SW480 (cell line): Measurements from ENCODE around the gene PSMA1.

Experiments used
- DNase-seq: peaks from one replicate; pipeline ENCODE4 v3.0.0-alpha.2; 2016; ENCODE audit warnings: low spot score

PSMA1 gene

DNA sequence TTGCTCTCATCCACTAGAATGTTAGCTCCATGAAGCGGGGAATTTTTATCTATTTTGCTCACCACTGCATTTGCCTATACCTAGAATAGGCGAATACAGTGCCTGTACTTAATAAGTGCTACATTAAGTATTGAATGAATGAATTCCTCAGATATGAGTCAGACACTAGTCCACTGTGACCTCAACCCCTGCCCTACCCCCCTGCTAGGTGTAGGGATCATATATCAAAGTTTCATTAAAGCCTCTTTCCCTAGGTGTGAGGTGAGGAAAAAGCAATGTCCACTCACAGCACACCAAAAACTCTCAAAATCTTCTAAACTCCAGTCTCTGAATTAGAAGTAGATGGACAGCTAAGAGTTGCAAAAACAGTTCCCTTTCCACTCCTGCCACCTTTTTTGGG lies 9.8 kb upstream of the PSMA1 start:
- DNase-seq, result peak; percentile 69

DNA sequence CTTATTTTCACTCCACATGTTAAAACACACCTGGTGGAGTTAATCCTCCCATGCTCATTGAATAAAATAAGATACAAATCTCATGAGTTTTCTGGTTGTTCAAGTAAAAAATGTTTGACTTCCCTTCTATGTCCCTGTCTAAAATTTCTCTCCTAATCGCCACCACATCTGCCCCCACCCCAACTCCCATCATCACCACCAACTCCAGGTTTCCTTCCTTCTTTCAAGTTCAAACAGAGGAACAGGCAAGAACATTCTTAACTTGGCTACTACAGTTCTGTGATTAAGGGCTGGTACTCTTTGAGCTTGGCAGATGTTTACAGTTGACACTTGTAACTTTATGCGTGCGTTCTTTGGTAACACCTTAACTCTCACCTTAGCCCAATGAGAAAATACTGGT lies 9.1 kb upstream of the PSMA1 start:
- DNase-seq, result no peak

DNA sequence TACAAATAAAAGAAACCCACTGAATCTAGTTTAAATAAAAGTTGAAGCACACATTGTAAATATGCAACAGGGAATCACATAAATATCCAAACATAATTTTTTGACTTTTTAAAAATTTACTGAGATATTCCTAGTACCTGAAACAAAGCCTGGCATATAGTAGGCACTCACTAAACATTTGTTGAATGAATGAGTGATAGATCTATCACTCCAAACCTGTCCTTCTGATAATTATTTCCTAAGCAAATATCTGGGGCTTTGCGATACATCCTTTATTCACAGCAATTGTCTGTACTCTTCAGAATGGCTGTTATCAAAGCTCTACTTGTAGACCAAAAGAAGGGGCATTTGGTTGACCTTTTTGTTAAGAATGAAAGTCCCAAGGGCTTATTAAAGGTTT lies 2.6 kb upstream of the PSMA1 start:
- no peak for DNase-seq

DNA sequence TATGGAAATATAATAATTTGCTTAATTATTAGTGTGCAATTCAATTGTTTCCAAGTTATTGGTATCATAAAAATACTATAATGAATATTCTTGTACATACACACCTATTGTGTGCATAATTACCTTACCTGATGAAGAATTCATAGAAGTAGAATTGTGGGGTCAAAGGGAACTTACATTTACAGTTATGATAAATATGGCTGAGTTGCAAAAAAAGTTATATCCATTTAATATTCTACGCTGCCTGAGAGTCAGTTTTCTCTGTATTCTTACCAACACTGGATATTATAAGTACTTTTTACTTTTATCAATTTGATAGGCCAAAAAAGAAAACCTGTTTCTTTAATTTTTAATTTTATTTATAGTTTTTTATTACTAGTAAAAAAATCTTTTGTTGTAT lies 2.1 kb upstream of the PSMA1 start:
- no peak for DNase-seq

DNA sequence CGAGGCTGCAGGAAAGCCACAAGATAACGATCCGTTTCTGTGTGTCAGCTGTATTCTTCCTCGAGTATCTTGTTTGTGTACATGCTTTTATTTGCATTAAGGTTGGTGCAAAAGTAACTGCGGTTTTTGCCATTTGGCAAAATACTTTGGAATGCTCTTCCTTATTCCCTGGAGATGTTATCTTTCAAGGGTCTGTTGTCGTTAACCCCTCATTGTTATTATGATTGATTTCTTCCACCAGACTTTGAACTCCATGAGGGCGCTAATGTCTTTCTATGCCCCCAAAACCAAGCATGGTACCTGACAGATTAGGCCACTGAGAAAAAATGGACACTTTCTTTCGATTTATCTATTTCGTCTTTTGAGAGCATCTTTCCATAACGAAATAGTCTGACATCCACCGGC lies 563 bp upstream of the PSMA1 start:
- DNase-seq, result no peak

DNA sequence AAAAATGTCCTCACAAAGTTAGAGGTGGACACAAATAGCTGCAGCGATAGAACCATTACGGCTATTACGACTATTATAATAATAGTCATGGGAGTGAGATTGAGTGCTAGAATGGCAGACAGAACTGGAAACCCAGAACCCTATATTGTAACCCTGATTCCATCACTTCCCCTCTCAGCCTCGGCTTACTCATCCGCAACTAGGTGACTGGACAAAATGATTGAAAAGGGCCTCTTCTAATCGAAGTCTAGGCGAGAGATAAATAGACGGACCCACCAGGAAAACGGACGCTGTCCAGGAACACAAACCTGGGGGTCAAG lies 629 bp downstream of the PSMA1 start:
- peak; percentile 13 for DNase-seq

DNA sequence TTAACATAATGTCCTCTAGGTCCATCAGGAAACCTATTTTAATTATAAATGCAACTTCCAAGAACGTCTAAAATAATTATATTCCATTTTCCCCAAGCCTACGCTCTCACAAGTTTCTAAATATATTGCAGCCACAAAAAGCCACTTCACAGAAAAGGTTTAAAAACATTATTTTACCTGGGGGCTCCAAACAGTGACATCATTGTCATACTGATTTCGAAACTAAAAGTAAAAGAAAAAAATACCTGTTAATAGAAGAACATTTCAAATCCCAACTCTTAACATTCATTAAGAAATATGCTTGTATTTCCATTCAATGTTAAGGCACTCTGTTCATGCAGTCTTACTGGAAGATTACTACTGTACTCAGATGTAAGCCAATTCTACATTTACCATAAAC lies 1.4 kb downstream of the PSMA1 start:
- no peak for DNase-seq

DNA sequence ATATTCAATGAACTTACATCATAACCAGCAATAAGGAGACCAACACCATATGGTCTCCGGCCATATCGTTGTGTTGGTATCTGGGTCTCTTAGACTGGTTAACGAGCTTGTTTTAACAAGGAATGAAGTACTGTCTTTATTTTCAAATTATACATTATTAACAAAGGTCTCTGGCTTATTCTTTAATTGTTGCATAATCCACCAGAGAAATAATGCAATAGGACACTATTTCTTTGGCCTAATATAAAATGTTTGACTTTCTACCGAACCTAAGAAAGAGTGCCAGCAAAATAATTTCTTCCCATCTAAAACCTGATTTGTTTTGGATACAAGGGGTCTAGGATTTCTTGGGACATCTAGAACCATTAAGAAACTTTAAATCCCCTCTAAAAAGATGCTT lies 6.4 kb downstream of the PSMA1 start:
- no peak for DNase-seq

DNA sequence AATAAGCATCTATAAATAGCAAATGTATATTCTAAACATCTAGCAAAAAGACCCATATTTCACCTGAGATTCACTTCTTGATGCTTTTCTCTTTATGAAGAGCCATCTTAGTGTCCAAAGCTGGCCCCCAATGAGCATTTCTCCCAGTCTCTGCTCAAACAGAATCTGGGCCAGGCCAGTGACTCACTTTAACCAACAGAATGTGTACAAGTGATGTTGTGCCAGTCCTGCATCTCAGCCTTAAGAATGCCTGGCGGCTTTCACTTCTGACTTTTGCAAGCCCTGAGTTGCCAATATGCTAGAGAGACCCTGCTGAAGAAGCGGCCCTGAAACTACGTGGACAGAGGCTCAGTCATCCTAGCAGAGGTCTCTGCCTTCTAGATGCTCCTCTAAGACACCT lies 13.7 kb downstream of the PSMA1 start:
- DNase-seq, result no peak

DNA sequence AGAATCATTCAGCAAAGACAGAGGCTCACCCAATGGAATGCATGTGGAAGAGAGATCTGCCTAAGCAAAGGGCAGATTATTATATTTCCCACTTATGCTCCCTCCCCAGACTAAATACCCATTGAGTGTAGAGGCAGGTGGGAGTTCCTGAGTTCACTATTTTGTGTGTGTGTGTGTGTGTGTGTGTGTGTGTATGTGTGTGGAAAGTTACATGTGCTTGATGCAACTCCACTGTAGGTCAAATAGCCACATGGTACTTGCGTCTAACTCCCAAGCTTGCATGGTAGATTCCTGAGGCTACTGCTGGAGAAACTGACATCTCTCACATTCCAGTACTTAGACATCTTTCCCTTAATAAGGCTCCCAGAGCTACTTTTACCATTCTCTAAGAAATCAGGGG lies 17.2 kb downstream of the PSMA1 start:
- DNase-seq, result no peak

DNA sequence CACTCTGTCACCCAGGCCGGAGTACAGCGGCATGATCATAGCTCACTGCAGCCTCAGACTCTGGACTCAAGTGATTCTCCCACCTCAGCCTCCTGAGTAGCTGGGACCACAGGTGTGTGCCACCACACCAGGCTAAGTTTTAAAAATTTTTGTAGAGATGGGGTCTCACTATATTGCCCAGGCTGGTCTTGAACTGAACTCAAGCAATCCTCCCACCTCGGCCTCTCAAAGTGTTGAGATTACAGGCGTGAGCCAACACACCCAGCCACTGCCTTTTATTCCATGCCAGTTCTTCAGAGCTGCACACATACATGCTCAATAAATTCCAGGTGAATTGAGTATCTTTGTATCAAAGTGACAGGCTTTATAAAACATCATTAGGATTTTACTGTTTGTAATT lies 18.1 kb downstream of the PSMA1 start:
- DNase-seq, result no peak

DNA sequence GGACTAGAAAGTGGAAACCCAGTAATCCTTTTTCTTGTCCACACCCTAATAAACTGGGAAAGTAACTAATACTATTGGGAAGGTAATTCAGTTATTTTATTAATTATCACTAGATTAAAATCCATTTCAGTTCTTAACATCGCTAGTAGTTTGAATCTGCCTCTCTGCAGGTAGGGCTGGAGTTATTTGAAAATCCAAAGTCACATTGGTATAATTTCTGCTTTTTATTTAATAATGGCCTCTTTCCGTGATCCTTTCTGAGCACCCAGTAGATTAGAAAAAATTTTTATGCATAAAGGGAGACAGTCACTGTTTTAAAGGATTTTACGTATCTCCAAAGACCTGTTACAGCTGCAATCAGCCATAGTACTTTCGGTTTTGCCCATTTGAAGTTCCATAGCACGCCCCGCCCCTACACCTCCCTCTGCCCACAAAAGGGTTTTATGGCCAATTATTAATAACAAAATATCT lies 20.0 kb downstream of the PSMA1 start:
- peak; percentile 69 for DNase-seq

DNA sequence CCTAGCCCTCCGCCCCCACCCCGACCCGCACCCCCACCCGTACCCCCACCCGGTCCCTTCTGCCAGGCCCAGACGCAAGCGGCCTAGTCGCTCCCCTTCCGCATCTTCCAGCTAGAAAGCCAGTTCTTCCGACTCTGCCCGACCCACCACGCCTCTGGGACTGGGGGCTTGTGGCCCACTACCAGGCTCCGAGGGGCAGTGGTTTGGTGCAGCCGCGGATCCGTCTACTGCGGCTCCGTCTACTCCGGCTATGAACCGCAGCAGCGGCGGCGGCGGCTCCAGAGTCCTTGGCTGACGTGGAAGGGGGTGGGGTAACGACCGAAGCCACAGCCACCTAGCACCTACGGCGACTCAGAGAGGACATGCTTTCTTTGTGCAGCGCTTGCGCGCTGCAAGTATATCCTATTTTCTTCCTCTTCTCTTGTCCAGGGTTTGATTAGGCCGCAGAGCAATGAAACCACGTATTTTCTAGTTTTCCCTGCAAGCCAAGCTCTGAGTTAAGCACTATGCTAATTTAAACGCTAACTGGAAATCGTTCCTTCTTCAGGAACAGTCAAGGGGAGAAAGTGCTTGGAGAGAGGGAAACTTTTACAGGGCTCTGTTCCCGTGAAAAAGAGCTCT lies 20.5 kb downstream of the PSMA1 start, which contains the start of gene COPB1:
COPB1 (minus strand) TSS at position 252 of the 621 bp plus-strand sequence. CDS start 883 bp downstream, outside the sequence.
- DNase-seq, result peak; percentile 93

DNA sequence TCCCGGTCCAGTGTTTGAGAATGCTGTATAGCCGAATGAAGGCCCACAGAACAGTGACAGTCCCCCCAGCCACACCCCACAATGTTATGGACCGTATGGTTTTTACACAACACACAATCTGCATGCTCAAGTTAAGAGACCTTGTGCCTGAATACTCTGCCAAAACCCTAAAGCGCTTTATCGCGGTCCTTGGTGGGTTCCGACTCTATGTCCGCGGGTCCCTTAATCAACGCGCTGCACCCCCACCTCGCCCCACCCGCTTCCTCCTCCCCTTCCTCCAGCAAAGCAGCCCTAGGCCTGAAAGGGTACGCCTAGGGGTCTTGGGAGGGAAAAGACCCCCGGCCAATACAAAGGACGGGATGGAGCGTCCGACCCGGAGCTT lies 21.0 kb downstream of the PSMA1 start:
- peak; percentile 29 for DNase-seq

DNA sequence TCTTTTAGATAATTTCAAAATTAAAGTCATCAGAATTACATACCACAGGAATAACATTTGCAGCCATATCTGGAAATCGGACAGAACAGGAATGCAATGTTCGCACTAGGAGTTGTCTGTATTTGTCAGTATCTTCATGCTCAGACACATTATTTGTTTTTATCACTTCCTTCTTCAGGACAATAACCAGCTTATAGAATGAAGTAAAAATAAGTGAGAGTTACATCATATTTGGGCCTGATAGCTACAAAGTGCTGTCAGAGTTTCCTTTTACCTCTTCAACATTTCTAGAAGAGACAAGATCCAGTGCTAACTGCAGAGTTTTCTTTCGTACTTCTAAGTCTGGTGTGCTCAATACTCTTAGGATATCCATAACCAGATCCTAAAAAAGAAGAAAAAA lies 39.5 kb downstream of the PSMA1 start:
- peak; percentile 31 for DNase-seq

DNA sequence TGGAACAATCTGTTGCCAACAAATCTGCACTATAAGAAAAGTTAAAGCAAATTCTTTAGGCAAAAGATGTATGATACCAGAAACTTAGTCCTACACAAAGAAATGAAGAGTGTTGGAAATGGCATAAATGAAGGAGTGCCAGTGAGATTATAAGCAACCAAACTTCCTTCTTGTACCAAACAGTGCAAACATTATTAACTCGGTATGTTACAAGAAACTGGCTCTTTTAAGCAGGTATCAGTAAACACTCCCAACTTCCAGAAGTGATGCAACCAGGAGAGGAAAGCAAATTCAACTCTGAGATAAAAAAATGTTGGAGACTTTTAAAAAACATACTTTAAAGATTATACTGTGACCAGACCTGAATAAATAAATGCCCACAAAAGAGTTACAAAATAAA lies 49.1 kb downstream of the PSMA1 start:
- DNase-seq, result no peak

DNA sequence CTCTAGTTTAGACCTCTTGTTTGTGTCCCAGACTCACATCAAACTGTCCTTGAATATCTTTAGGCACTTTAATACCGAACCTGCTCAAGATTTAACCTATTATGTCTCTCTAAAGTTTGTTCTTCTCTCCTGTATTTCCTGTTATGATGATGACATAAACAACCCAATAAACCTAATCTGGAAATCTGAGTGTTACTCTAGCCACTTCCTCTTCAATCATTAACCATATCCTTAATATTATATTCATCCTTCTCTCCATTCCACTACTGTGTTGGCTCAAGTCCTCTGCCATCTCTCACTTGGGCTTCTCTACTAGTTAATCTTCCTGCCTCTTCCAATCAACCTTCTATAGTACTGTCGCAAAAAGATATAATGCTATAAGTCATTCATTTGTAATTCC lies 56.6 kb downstream of the PSMA1 start:
- DNase-seq, result no peak

DNA sequence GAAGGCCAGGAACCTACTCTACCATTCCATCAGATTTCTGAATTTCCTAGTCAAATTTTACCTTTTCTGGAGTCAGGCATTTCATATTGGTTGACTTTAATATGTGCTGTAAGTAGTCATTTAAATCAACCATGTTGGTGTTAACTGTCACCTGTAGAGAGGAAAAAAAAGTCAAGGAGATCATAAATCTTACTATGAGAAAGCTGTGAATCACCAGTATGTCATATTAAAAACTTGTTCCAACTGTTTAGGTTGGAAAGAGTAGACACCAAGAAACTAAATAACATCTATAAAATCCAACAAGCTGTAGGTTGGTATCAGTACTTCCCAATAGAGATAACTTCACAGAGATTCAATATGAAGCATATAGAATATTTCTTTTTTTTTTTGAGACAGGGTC lies 60.0 kb downstream of the PSMA1 start:
- DNase-seq, result no peak

DNA sequence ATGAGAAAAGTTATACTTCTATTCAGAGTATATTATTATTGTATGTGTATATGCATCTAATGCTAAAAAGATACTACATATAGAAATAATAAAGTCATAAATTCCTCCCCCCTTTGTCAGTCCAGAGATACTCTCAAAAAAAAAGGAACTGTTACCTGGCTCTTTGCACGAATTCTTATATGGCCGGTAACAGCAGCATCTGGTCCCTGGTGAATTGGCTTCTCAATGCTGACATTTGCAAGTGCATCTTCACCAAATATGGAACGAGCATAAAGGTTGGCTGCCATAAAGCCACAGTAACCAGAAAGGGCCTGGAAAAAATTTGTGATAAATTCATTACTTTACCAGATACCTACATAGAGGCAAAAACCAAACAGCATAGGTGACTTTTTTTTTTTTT lies 61.8 kb downstream of the PSMA1 start:
- DNase-seq, result no peak

DNA sequence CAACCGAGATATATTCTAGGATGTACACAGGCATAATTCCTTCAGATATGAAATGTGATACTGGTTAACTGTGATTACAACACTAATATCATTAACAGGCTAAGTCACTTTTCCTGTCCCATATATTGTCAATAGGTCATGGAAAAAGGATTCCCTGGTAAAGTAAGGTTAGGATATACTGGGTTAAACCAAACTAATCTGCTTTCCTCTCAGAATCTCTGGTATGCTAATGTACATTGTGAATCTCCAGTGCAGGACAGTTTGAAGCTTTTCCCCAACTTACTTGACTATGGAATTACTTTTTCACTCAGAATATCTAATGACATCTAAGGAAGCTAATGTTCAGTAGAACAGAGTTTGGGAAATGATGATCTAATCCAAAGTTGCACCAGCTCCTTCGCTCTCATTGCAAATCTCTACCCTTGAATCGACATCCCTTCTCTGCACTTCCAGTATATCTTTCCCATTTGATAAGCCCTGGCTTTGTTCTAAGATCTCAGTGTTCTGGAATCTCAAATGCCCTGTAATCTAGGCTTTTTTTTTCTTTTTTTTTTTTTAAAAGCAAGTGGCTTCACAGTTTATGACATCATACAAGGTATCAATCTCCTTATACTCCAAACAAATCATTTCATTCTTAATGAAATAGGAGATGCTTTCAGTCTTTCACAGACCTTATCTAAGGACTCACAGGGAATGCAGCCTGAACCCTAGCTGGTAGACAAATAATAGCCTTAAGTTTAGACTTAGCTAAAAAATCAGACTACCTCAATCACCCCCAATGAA lies 64.3 kb downstream of the PSMA1 start:
- DNase-seq, result no peak
